MM.1S (cell line): Measurements from ENCODE around the gene UBE2Q1.

Source experiments
- DNase-seq: peaks from one replicate; pipeline ENCODE4 v3.0.0-alpha.2; 2015
- H2AFZ ChIP-seq: fragments of 300-600 bp; sonication (generic); 2 replicates; pipeline ENCODE4 v1.6.0; 2016; ENCODE audit warnings: antibody characterized with exemption, low read length
- H3F3A ChIP-seq: fragments of 300-600 bp; sonication (generic); 2 replicates; pipeline ENCODE4 v1.6.1; 2016; ENCODE audit warnings: mild to moderate bottlenecking, antibody characterized with exemption, low read length, moderate library complexity, mixed read lengths; ENCODE audit not compliant: insufficient read depth
- H3K27ac ChIP-seq: fragments of 300-600 bp; sonication (generic); 2 replicates; pipeline ENCODE4 v1.5.1; 2016; ENCODE audit warnings: mild to moderate bottlenecking, low read length
- H3K27me3 ChIP-seq: fragments of 300-600 bp; sonication (generic); replicated peaks from 2 replicates; pipeline ENCODE4 v1.6.0; 2016; ENCODE audit warnings: low read length; ENCODE audit not compliant: insufficient read depth
- H3K36me3 ChIP-seq: fragments of 300-600 bp; sonication (generic); replicated peaks from 2 replicates; pipeline ENCODE4 v1.6.1; 2016; ENCODE audit warnings: mild to moderate bottlenecking, low read length, mixed read lengths; ENCODE audit not compliant: insufficient read depth
- H3K4me1 ChIP-seq: fragments of 300-600 bp; sonication (generic); 2 replicates; pipeline ENCODE4 v1.6.1; 2016; ENCODE audit warnings: low read length, mixed read lengths
- H3K4me2 ChIP-seq: fragments of 300-600 bp; sonication (generic); 2 replicates; pipeline ENCODE4 v1.6.0; 2016; ENCODE audit warnings: low read depth, low read length
- H3K4me3 ChIP-seq: fragments of 300-600 bp; sonication (generic); 2 replicates; pipeline ENCODE4 v1.5.1; 2016; ENCODE audit warnings: low read length, mixed read lengths
- H3K79me2 ChIP-seq: fragments of 300-600 bp; sonication (generic); 2 replicates; pipeline ENCODE4 v1.6.1; 2016; ENCODE audit warnings: mixed run types, low read length, mixed read lengths
- H3K9ac ChIP-seq: fragments of 300-600 bp; sonication (generic); 2 replicates; pipeline ENCODE4 v1.6.1; 2016; ENCODE audit warnings: low read length, mixed read lengths
- H3K9me2 ChIP-seq: fragments of 300-600 bp; sonication (generic); replicated peaks from 2 replicates; pipeline ENCODE4 v1.6.1; 2016; ENCODE audit warnings: mild to moderate bottlenecking, low read length, mixed read lengths; ENCODE audit not compliant: insufficient read depth
- H3K9me3 ChIP-seq: fragments of 300-600 bp; sonication (generic); replicated peaks from 2 replicates; pipeline ENCODE4 v1.6.1; 2016; ENCODE audit warnings: mild to moderate bottlenecking, low read length, mixed read lengths; ENCODE audit not compliant: insufficient read depth
- H4K20me1 ChIP-seq: fragments of 300-600 bp; sonication (generic); 2 replicates; pipeline ENCODE4 v1.6.1; 2016; ENCODE audit warnings: mild to moderate bottlenecking, low read length, moderate library complexity, mixed read lengths; ENCODE audit not compliant: insufficient read depth
- EZH2 ChIP-seq: fragments of 300-600 bp; sonication (generic); optimal IDR thresholded peaks from 2 replicates; pipeline ENCODE3; 2017; ENCODE audit warnings: low read depth, mild to moderate bottlenecking, antibody characterized with exemption, low read length, mixed read lengths
- EZH2phosphoT487 ChIP-seq: fragments of 300-600 bp; sonication (generic); IDR thresholded peaks from 2 replicates; pipeline ENCODE4 v1.6.1; 2018; ENCODE audit warnings: antibody characterized with exemption, low read length
- TF ChIP-seq, protein P1 (sequence below): fragments of 300-600 bp; sonication (generic); IDR thresholded peaks from 2 replicates; pipeline ENCODE4 v1.5.1; 2016; ENCODE audit warnings: antibody characterized with exemption, low read length, mixed read lengths

UBE2Q1 gene

DNA sequence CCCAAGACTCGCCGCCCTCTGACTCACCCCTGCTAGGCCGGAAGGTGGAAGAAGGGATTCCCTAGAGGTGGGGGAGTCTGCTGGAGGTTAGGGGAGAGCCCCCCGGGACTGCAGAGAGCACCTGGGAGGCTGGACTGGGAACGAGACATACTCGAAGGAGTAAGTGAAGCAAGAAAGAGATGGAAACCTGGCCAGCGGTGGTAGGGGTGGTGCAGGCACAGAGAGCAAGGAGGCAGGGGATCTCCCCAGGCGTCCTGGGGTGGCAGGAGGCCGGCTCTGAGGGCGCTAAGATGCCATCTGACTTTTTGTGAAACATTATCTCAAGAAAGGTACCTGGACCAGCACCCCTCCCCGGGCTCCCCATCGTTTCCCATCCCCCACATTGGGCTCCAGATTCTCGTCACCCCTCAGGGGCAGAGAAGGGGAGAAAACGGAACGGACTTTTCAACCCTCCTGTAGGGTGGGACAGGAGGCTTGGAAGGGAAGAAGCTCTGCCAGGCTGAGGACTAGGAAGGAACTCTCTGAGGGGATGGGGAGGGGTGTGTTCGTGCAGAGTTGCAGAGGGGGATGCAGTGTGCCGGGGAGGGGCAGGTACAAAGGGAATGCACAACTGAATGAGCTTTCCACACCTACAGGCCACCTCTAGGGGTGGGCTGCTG lies 9.8 kb upstream of the UBE2Q1 start:
- Histone ChIP-seq H3K9me2 (no peaks in the 10 kb centered on the region), H3K27ac (no peak overlapping the region), H3K36me3 (no peaks in the 10 kb centered on the region)

DNA sequence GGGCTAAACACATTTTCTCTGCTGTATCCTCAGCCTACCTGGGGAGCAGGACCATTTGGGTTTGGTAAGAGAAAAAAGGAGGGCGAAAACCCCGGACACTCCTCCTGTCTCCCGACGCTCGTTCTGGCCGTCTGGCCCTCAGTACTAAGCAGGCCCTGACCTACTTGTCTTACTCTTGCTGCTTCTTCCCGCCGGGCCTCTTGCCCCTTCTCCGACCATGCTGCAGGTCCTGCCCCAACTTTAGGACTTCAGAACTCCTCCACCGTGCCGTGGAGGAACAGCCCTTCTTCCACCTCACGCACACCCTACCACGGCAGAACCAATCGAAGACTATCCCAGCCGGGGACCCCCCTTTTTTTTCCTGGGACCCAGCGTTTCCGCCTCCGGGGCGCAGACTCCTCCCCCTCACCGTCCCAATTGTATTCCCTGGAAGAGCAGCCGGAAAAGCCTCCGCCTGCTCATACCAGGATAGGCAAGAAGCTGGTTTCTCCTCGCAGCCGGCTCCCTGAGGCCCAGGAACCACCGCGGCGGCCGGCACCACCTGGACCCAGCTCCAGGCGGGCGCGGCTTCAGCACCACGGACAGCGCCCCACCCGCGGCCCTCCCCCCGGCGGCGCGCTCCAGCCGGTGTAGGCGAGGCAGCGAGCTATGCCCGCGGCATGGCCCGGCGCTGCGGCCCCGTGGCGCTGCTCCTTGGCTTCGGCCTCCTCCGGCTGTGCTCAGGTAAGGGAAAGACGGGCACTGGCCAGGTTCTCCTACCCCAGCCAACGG lies 9.1 kb upstream of the UBE2Q1 start, which contains the start of gene CHRNB2:
Gene CHRNB2, plus strand, starts transcription at position 393 of the 771 bp plus-strand sequence. Its CDS starts 267 bp downstream, at position 660.
- Histone ChIP-seq H4K20me1 (no peaks in the 10 kb centered on the region), H3K9me2 (no peaks in the 10 kb centered on the region), H3K27ac (no peak within 1 kb of the TSS), H3K4me3 (no peak within 1 kb of the TSS), H3K4me2 (peak within 1 kb of the TSS; percentile 68; the same call in 1 of the 2 replicates), H3K79me2 (no peaks in the 10 kb centered on the region), H3K9me3 (no peaks in the 10 kb centered on the region), H3K9ac (no peak within 1 kb of the TSS), H3F3A (no peaks in the 10 kb centered on the region), H3K36me3 (no peaks in the 10 kb centered on the region), H3K27me3 (peaks cover 54% of the 10 kb centered on the region), H3K4me1 (no peaks in the 10 kb centered on the region), H2AFZ (no peak within 1 kb of the TSS)
- no peak for TF ChIP-seq EZH2
- TF ChIP-seq, protein P1, sequence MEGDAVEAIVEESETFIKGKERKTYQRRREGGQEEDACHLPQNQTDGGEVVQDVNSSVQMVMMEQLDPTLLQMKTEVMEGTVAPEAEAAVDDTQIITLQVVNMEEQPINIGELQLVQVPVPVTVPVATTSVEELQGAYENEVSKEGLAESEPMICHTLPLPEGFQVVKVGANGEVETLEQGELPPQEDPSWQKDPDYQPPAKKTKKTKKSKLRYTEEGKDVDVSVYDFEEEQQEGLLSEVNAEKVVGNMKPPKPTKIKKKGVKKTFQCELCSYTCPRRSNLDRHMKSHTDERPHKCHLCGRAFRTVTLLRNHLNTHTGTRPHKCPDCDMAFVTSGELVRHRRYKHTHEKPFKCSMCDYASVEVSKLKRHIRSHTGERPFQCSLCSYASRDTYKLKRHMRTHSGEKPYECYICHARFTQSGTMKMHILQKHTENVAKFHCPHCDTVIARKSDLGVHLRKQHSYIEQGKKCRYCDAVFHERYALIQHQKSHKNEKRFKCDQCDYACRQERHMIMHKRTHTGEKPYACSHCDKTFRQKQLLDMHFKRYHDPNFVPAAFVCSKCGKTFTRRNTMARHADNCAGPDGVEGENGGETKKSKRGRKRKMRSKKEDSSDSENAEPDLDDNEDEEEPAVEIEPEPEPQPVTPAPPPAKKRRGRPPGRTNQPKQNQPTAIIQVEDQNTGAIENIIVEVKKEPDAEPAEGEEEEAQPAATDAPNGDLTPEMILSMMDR = no peak
- TF ChIP-seq EZH2phosphoT487 = no peak
- peak; percentile 83 for DNase-seq

More for the DNA sequence above, 9.8 kb upstream of the UBE2Q1 start:
- Histone ChIP-seq H3K4me1 (no peaks in the 10 kb centered on the region), H3F3A (no peaks in the 10 kb centered on the region), H3K9ac (no peak overlapping the region), H2AFZ (no peak overlapping the region), H3K79me2 (no peaks in the 10 kb centered on the region), H4K20me1 (no peaks in the 10 kb centered on the region), H3K4me2 (peak overlapping the region; percentile 68; the same call in 1 of the 2 replicates), H3K4me3 (no peak overlapping the region), H3K27me3 (peaks cover 54% of the 10 kb centered on the region), H3K9me3 (no peaks in the 10 kb centered on the region)
- no peak for TF ChIP-seq EZH2
- TF ChIP-seq, protein P1 = no peak
- no peak for TF ChIP-seq EZH2phosphoT487
- no peak for DNase-seq

DNA sequence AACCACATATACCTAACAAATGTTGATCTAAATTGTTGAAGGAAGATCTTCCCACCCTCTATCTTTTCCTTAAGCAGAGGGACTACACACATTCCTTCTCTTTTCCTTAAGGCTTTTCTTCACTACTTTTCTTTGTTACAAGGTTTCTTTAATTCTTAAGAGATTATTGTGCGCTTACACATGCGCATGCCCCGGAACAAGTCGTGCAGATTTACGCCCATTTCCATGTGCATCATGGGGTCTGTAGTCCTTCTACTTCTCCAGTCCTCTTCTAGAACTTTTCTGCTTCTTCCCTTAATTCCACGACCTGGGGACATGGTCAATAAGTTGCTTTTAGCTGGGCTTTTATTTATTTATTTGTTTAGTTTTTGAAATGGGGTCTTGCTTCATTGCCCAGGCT lies 7.4 kb upstream of the UBE2Q1 start:
- Histone ChIP-seq H3K79me2 (no peaks in the 10 kb centered on the region), H3K4me2 (no peak overlapping the region), H3K9me2 (no peaks in the 10 kb centered on the region), H3K9ac (no peak overlapping the region), H3K36me3 (no peaks in the 10 kb centered on the region), H3K4me1 (no peaks in the 10 kb centered on the region), H2AFZ (no peak overlapping the region), H4K20me1 (no peaks in the 10 kb centered on the region), H3K27me3 (peaks cover 54% of the 10 kb centered on the region), H3F3A (no peaks in the 10 kb centered on the region; the same call in 1 of the 2 replicates), H3K9me3 (no peaks in the 10 kb centered on the region), H3K4me3 (no peak overlapping the region), H3K27ac (no peak overlapping the region)
- DNase-seq = no peak
- TF ChIP-seq EZH2 = no peak
- no peak for TF ChIP-seq EZH2phosphoT487
- TF ChIP-seq, protein P1 = no peak
